Naive thymus-derived CD4-positive, alpha-beta T cell (primary cell): ENCODE measurements around the gene OR52E4. TPM values are rescaled to one million over a fixed set of nuclear protein-coding genes. Genes with fewer than 3 reads are reported as not detected.

Source experiments
- ATAC-seq: fragments of 150-1000 bp; cut with Tn5 transposase; 2 replicates; pipeline ENCODE4 v1.10.0; 2021; ENCODE audit warnings: mild to moderate bottlenecking, moderate library complexity
- CTCF ChIA-PET: fragments of 350-600 bp; sonication (Branson Sonifier 250); formaldehyde crosslinking; loops from one replicate; lab custom pipeline; 2021; ENCODE audit warnings: antibody characterized with exemption; lab: Charles Lee
- POLR2A ChIA-PET: fragments of 350-600 bp; sonication (Branson Sonifier 250); formaldehyde crosslinking; loops from one replicate; lab custom pipeline; 2021; ENCODE audit warnings: antibody characterized with exemption, inconsistent platforms; lab: Charles Lee
- DNase-seq, 9 donors: peaks; one replicate each; pipeline versions ENCODE4 v3.0.0 to v3.0.0-alpha.2; 2020 to 2022; ENCODE audit warnings: mixed read lengths in 1 of 9
- H3K27ac ChIP-seq: one replicate; pipeline ENCODE4 v1.7.0; 2013; ENCODE audit warnings: mild to moderate bottlenecking, low read depth, low read length, moderate library complexity
- H3K27me3 ChIP-seq, 2 donors: one replicate each; pipeline ENCODE4 v1.7.0; 2013; ENCODE audit warnings: low read length in 2 of 2, mild to moderate bottlenecking in 2 of 2, moderate library complexity in 2 of 2; ENCODE audit not compliant: control insufficient read depth in 2 of 2, insufficient read depth in 2 of 2
- H3K36me3 ChIP-seq, 3 experiments: 1 replicate in 2 of 3; 2 replicates in 1 of 3; pipeline ENCODE4 v1.7.0; 2013; ENCODE audit warnings: low read length in 3 of 3, mild to moderate bottlenecking in 3 of 3, moderate library complexity in 1 of 3; ENCODE audit not compliant: insufficient read depth in 3 of 3, control insufficient read depth in 2 of 3
- H3K4me1 ChIP-seq, 2 donors: one replicate each; pipeline ENCODE4 v1.7.0; 2013; ENCODE audit warnings: low read length in 2 of 2, mild to moderate bottlenecking in 2 of 2, moderate library complexity in 1 of 2; ENCODE audit not compliant: control insufficient read depth in 2 of 2, insufficient read depth in 2 of 2
- H3K4me3 ChIP-seq: 2 replicates; pipeline ENCODE4 v1.7.0; 2013; ENCODE audit warnings: mild to moderate bottlenecking, low read length
- H3K9me3 ChIP-seq, 3 experiments: 1 replicate in 2 of 3; 2 replicates in 1 of 3; pipeline ENCODE4 v1.7.0; 2013; ENCODE audit warnings: low read length in 3 of 3; ENCODE audit not compliant: control insufficient read depth in 2 of 3
- H3K27ac Mint-ChIP-seq, 9 donors: one replicate each; pipeline ENCODE4 v1.8.0; 2020 to 2022; ENCODE audit warnings: mixed read lengths in 9 of 9, mild to moderate bottlenecking in 8 of 9, moderate library complexity in 5 of 9, inconsistent platforms in 2 of 9
- H3K27me3 Mint-ChIP-seq, 5 donors: one replicate each; pipeline ENCODE4 v1.8.0; 2021 to 2022; ENCODE audit warnings: mixed read lengths in 5 of 5, mild to moderate bottlenecking in 1 of 5
- H3K36me3 Mint-ChIP-seq, 5 donors: one replicate each; pipeline ENCODE4 v1.8.0; 2020 to 2022; ENCODE audit warnings: mixed read lengths in 5 of 5, mild to moderate bottlenecking in 3 of 5, inconsistent platforms in 1 of 5
- H3K4me1 Mint-ChIP-seq, 7 donors: one replicate each; pipeline ENCODE4 v1.8.0; 2020 to 2022; ENCODE audit warnings: mixed read lengths in 7 of 7, mild to moderate bottlenecking in 3 of 7, inconsistent platforms in 1 of 7
- H3K4me3 Mint-ChIP-seq, 10 donors: one replicate each; pipeline ENCODE4 v1.8.0; 2020 to 2022; ENCODE audit warnings: mild to moderate bottlenecking in 10 of 10, mixed read lengths in 10 of 10, moderate library complexity in 6 of 10, inconsistent platforms in 2 of 10
- H3K9me3 Mint-ChIP-seq, 11 donors: one replicate each; pipeline ENCODE4 v1.8.0; 2020 to 2022; ENCODE audit warnings: mixed read lengths in 11 of 11, mild to moderate bottlenecking in 4 of 11, inconsistent platforms in 1 of 11, moderate library complexity in 1 of 11
- intact Hi-C, 2 donors: fragments of 100-400 bp; cut with micrococcal nuclease; formaldehyde crosslinking; loops; one replicate each; pipeline ENCODE4 v1.15.1; 2023
- polyA plus RNA-seq, 2 donors: library from polyadenylated mRNA; unstranded; fragments of 300-500 nt; fragmentation: Illumina TruSeq; gene quantifications; one replicate each; pipeline ENCODE4 v1.2.3, GENCODE V29; 2021
- total RNA-seq, 6 experiments: library from RNA in 5 of 6; stranded (reverse) in 5 of 6; gene quantifications; 1 replicate in 5 of 6; 2 replicates in 1 of 6; pipeline ENCODE4 v1.2.3 and lab custom pipeline; 2021 to 2026

The OR52E4 gene
- total and polyA plus RNA-seq, 7 experiments from 2014 or later: not detected

- Mint-ChIP-seq H3K27me3 (peaks cover 8 to 33% (median 23%) of the 10 kb centered on the region in 5 donors), H3K9me3 (peaks cover 0 to 7% (median 0%) of the 10 kb centered on the region in 11 donors), H3K4me3 (no peak overlapping the region), H3K4me1 (no peaks in the 10 kb centered on the region), H3K36me3 (no peaks in the 10 kb centered on the region), H3K27ac (no peak overlapping the region)
- no peak overlapping the region for H3K27ac ChIP-seq
- H3K4me3 ChIP-seq: no peak overlapping the region
- H3K4me1 ChIP-seq: no peaks in the 10 kb centered on the region
- intact Hi-C loops: no loop called here
- peaks cover 0 to 4% of the 10 kb centered on the region in 2 donors for H3K27me3 ChIP-seq
- ChIA-PET CTCF (no interaction called here), POLR2A (no interaction called here)
- ATAC-seq (no peak), DNase-seq (no peak)
- H3K36me3 ChIP-seq: no peaks in the 10 kb centered on the region
- H3K9me3 ChIP-seq: no peaks in the 10 kb centered on the region
These were observed 29.4 kb upstream of the OR52E4 start for GRCh38 chr11:5851002-5851401.

DNA sequence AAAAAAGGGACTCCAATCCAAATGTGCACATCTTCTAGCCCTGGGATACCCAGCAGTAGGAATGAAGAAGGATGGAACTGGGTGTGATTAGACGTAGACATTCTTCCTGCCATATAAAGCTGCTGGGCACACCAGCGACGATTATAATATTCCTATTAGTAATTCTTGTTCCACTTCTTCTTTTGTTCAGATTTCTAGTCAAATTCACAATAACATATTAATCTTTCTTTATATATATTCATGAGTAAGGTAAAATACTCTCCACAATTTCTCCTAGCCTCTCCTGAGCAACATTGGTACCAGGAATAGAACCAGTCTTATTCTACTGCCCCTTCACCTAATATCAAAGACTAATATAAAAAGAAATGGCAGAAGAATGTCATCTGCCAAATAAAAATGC is 22.8 kb upstream of the OR52E4 start, which contains the start of gene OR52E8:
TSS of gene OR52E8 (minus strand) at position 101 of the 400 bp plus-strand sequence. CDS start at position 101, 0 bp downstream.
- Histone ChIP-seq H3K4me3 (no peak within 1 kb of the TSS), H3K27me3 (peaks cover 0 to 4% of the 10 kb centered on the region in 2 donors), H3K27ac (no peak within 1 kb of the TSS), H3K9me3 (no peaks in the 10 kb centered on the region), H3K4me1 (no peaks in the 10 kb centered on the region), H3K36me3 (no peaks in the 10 kb centered on the region)
- Mint-ChIP-seq H3K36me3 (no peaks in the 10 kb centered on the region), H3K4me1 (no peaks in the 10 kb centered on the region), H3K27ac (no peak within 1 kb of the TSS), H3K9me3 (peaks cover 0 to 7% (median 0%) of the 10 kb centered on the region in 11 donors), H3K27me3 (peaks cover 4 to 49% (median 31%) of the 10 kb centered on the region in 5 donors), H3K4me3 (no peak within 1 kb of the TSS)
- CTCF ChIA-PET: no interaction called here
- POLR2A ChIA-PET: no interaction called here
- DNase-seq: no peak
- intact Hi-C loops: no loop called here
- no peak for ATAC-seq

GRCh38 chr11:5865826-5866225 is 14.6 kb upstream of the OR52E4 start:
- intact Hi-C loops: no loop called here
- Mint-ChIP-seq H3K36me3 (no peaks in the 10 kb centered on the region), H3K4me3 (no peak overlapping the region), H3K4me1 (no peaks in the 10 kb centered on the region), H3K27me3 (peaks cover 2 to 46% (median 28%) of the 10 kb centered on the region in 5 donors), H3K9me3 (peaks cover 0 to 11% (median 3%) of the 10 kb centered on the region in 11 donors), H3K27ac (no peak overlapping the region)
- POLR2A ChIA-PET: no interaction called here
- H3K9me3 ChIP-seq: no peaks in the 10 kb centered on the region
- CTCF ChIA-PET: no interaction called here
- H3K27me3 ChIP-seq: no peaks in the 10 kb centered on the region
- no peak overlapping the region for H3K27ac ChIP-seq
- H3K36me3 ChIP-seq: no peaks in the 10 kb centered on the region
- no peak overlapping the region for H3K4me3 ChIP-seq
- DNase-seq (no peak), ATAC-seq (no peak)
- no peaks in the 10 kb centered on the region for H3K4me1 ChIP-seq

DNA sequence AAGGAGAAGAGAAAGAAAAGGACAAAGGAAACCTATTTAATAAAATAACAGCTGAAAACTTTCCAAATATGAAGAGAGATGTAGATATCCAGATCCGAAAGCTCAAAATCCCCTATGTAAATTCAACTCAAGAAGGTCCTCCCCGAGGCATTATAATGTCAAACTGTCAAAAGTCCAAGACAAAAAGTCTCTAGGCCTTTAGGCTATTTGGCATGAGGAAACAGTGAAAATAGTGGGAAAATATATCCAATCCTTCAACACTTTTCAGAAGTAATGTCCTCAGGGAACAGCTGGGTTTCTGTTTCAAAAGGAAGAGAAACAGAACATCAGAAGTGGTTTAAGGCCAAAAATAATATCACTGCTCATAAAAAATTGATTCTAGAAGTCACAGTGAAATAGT is 1.9 kb upstream of the OR52E4 start:
- Mint-ChIP-seq H3K27me3 (peaks cover 0 to 18% (median 5%) of the 10 kb centered on the region in 5 donors), H3K9me3 (peaks cover 0 to 4% (median 0%) of the 10 kb centered on the region in 11 donors), H3K27ac (no peak overlapping the region), H3K4me3 (no peak overlapping the region), H3K36me3 (no peaks in the 10 kb centered on the region), H3K4me1 (no peaks in the 10 kb centered on the region)
- Histone ChIP-seq H3K4me1 (no peaks in the 10 kb centered on the region), H3K4me3 (no peak overlapping the region), H3K27ac (no peak overlapping the region), H3K27me3 (no peaks in the 10 kb centered on the region), H3K9me3 (no peaks in the 10 kb centered on the region), H3K36me3 (no peaks in the 10 kb centered on the region)
- intact Hi-C loops: no loop called here
- DNase-seq (no peak), ATAC-seq (no peak)
- ChIA-PET CTCF (no interaction called here), POLR2A (no interaction called here)

GRCh38 chr11:5881756-5882155 is 1.3 kb downstream of the OR52E4 start:
- Mint-ChIP-seq H3K27me3 (peaks cover 3 to 34% (median 8%) of the 10 kb centered on the region in 5 donors), H3K27ac (no peak overlapping the region), H3K36me3 (no peaks in the 10 kb centered on the region), H3K4me1 (no peaks in the 10 kb centered on the region), H3K9me3 (no peaks in the 10 kb centered on the region), H3K4me3 (no peak overlapping the region)
- ChIA-PET CTCF (no interaction called here), POLR2A (no interaction called here)
- intact Hi-C loops: no loop called here
- DNase-seq (no peak), ATAC-seq (no peak)
- Histone ChIP-seq H3K27ac (no peak overlapping the region), H3K4me3 (no peak overlapping the region), H3K9me3 (no peaks in the 10 kb centered on the region), H3K27me3 (no peaks in the 10 kb centered on the region), H3K4me1 (no peaks in the 10 kb centered on the region), H3K36me3 (no peaks in the 10 kb centered on the region)

DNA sequence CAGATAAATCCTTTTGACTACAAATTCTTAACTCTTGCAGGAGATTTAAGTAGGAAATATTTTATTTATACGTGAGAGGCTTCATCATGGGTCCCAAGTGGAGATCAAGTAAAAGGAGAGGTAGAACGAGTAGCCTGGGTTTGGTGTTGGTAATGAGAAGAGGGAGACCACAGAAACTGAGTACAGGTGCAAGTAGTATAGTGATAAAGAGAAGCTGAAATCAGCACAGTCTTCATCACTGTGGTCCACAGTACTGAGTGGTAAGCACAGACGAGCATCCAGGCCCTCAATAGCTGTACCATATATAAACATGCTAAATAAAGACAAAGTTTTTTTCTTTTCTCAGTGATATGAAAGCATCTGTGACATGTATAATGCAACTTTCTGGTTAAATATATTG is 6.7 kb downstream of the OR52E4 start:
- CTCF ChIA-PET: no interaction called here
- POLR2A ChIA-PET: no interaction called here
- intact Hi-C loops: no loop called here

DNA sequence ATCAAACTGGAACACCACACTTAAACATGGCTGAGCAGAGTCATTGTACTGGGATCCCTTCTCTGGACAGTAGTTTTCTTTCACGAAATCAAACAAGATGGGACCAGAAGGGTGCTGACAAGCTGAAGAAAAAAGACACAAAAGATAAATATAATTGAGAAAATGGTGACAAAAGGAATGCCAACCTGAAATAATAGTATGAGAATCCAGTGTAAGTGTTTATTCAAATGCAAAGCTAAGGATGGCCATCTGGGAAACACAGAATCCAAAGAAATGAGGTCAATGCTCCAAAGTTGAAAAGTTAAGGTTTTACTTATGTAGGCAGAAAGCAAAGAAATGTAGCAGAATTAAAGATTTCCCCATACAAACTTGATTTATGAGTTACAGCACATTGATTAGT is 7.2 kb downstream of the OR52E4 start:
- DNase-seq: no peak
- intact Hi-C loops: no loop called here
- CTCF ChIA-PET: no interaction called here

More for the DNA sequence above, 6.7 kb downstream of the OR52E4 start:
- Histone ChIP-seq H3K27ac (no peak overlapping the region), H3K27me3 (peaks cover 5% of the 10 kb centered on the region in 2 donors), H3K9me3 (no peaks in the 10 kb centered on the region), H3K4me3 (no peak overlapping the region), H3K4me1 (no peaks in the 10 kb centered on the region), H3K36me3 (no peaks in the 10 kb centered on the region)
- no peaks in the 10 kb centered on the region for H3K36me3 Mint-ChIP-seq
- H3K27me3 Mint-ChIP-seq: peaks cover 10 to 41% (median 15%) of the 10 kb centered on the region in 5 donors
- no peaks in the 10 kb centered on the region for H3K9me3 Mint-ChIP-seq
- ATAC-seq: no peak
- H3K4me3 Mint-ChIP-seq: no peak overlapping the region
- no peaks in the 10 kb centered on the region for H3K4me1 Mint-ChIP-seq
- H3K27ac Mint-ChIP-seq: no peak overlapping the region
- DNase-seq: no peak

More for the DNA sequence above, 7.2 kb downstream of the OR52E4 start:
- Mint-ChIP-seq H3K27ac (no peak overlapping the region), H3K36me3 (no peaks in the 10 kb centered on the region), H3K4me1 (no peaks in the 10 kb centered on the region), H3K9me3 (no peaks in the 10 kb centered on the region), H3K27me3 (peaks cover 7 to 37% (median 15%) of the 10 kb centered on the region in 5 donors), H3K4me3 (no peak overlapping the region)
- POLR2A ChIA-PET: no interaction called here
- Histone ChIP-seq H3K27me3 (peaks cover 5% of the 10 kb centered on the region in 2 donors), H3K4me1 (no peaks in the 10 kb centered on the region), H3K4me3 (no peak overlapping the region), H3K36me3 (no peaks in the 10 kb centered on the region), H3K9me3 (no peaks in the 10 kb centered on the region), H3K27ac (no peak overlapping the region)
- ATAC-seq: no peak
